T47D (cell line): ENCODE measurements around the gene ADAMTS2.
"Not testable (repeated sequence)": the region's sequence is repeated elsewhere in the genome, so short reads cannot be mapped to it uniquely, and the experiment has no call there.

Source experiments
- DNase-seq, 2 experiments: peaks; one replicate each; pipeline versions ENCODE4 v3.0.0 to v3.0.0-alpha.2; 2011 to 2012; ENCODE audit warnings: low read depth in 1 of 2, low spot score in 1 of 2
- JUND ChIP-seq: IDR thresholded peaks from 2 replicates; pipeline ENCODE4 v1.6.1; 2012; ENCODE audit warnings: low read depth
- in situ Hi-C: cut with HindIII; loops from 2 replicates; pipeline ENCODE4 v1.10.0; 2016; ENCODE audit warnings: low sequenced_read_pairs, low pct_unique_long_range_greater_than_20kb

The ADAMTS2 gene

GRCh38 chr5:179336126-179336870, 9.0 kb downstream of the ADAMTS2 start:
- in situ Hi-C loops = no loop called here
- DNase-seq = no peak
- TF ChIP-seq JUND = no peak

- no peak for DNase-seq
- TF ChIP-seq JUND = no peak
- in situ Hi-C loops = no loop called here
Observed at GRCh38 chr5:179333796-179334761, 11.2 kb downstream of the ADAMTS2 start.

GRCh38 chr5:179332741-179333290, 12.4 kb downstream of the ADAMTS2 start:
- no peak for TF ChIP-seq JUND
- in situ Hi-C loops = no loop called here
- DNase-seq = no peak

- no peak for DNase-seq
- in situ Hi-C loops = no loop called here
- TF ChIP-seq JUND = no peak
Observed at GRCh38 chr5:179331591-179332375, 13.5 kb downstream of the ADAMTS2 start.

- TF ChIP-seq JUND = no peak
- no peak for DNase-seq
- in situ Hi-C loops = no loop called here
Observed at GRCh38 chr5:179330186-179330900, 14.9 kb downstream of the ADAMTS2 start.

GRCh38 chr5:179328291-179328690, 17.0 kb downstream of the ADAMTS2 start:
- no peak for TF ChIP-seq JUND
- no peak for DNase-seq
- in situ Hi-C loops = no loop called here

- no peak for DNase-seq
- in situ Hi-C loops = no loop called here
- no peak for TF ChIP-seq JUND
Observed at GRCh38 chr5:179327021-179327735, 18.1 kb downstream of the ADAMTS2 start.

GRCh38 chr5:179326122-179326927, 18.9 kb downstream of the ADAMTS2 start:
- no peak for TF ChIP-seq JUND
- in situ Hi-C loops = no loop called here
- DNase-seq = peak in 1 of 2 experiments; percentile 22

- TF ChIP-seq JUND = no peak
- in situ Hi-C loops = no loop called here
- no peak for DNase-seq
Observed at GRCh38 chr5:179325296-179326031, 19.8 kb downstream of the ADAMTS2 start.

- in situ Hi-C loops = no loop called here
- DNase-seq = no peak
- TF ChIP-seq JUND = no peak
Observed at GRCh38 chr5:179324760-179325295, 20.4 kb downstream of the ADAMTS2 start.

- in situ Hi-C loops, DNase-seq: not testable (repeated sequence)
Observed at GRCh38 chr5:179324316-179324715, 20.9 kb downstream of the ADAMTS2 start.
